Thyroid gland (tissue), 4 donors: Measurements from ENCODE around the gene HADHA.

Source experiments
- POLR2A ChIP-seq, 2 donors: fragments of 450-650 bp; IDR thresholded peaks; one replicate each; pipeline ENCODE4 v1.6.1; 2017; ENCODE audit warnings: antibody characterized with exemption in 2 of 2, mild to moderate bottlenecking in 2 of 2, moderate library complexity in 1 of 2
- TF ChIP-seq, protein P1 (sequence below), 6 experiments: fragments of 200-600 bp in 3 of 6; fragments of 450-650 bp in 3 of 6; sonication (generic) in 3 of 6; IDR thresholded peaks; one replicate each; pipeline ENCODE4 v1.5.1; 2016 to 2019; ENCODE audit warnings: antibody characterized with exemption in 6 of 6, mild to moderate bottlenecking in 2 of 6, inconsistent platforms in 1 of 6, moderate library complexity in 1 of 6

DNA sequence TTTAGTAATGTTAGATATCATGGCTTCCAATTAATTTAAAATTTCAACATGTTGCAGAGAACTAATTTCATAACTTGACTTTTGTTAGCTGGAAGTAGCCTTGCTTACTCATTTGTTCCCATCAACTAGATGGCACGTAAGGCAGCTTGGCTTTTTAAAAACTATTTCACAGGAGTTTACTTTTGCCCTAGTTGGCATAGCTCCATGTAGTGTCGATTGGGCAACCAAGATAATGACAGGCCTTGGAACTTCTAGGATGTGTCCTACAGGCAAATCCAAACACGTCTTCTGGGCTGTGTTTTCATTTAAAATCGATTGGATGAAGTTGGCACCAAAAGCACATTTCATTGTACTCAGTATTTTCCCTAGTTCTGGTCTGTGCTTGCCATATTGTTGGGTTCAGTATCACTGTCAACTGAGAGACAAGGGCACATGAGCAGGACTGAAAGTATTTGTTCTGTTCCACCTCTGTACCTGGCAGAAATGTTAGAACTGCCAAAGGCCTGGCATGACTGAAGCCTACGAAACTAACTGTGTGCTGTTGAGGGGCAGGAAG is 29.7 kb upstream of the HADHA start:
- TF ChIP-seq, protein P1, sequence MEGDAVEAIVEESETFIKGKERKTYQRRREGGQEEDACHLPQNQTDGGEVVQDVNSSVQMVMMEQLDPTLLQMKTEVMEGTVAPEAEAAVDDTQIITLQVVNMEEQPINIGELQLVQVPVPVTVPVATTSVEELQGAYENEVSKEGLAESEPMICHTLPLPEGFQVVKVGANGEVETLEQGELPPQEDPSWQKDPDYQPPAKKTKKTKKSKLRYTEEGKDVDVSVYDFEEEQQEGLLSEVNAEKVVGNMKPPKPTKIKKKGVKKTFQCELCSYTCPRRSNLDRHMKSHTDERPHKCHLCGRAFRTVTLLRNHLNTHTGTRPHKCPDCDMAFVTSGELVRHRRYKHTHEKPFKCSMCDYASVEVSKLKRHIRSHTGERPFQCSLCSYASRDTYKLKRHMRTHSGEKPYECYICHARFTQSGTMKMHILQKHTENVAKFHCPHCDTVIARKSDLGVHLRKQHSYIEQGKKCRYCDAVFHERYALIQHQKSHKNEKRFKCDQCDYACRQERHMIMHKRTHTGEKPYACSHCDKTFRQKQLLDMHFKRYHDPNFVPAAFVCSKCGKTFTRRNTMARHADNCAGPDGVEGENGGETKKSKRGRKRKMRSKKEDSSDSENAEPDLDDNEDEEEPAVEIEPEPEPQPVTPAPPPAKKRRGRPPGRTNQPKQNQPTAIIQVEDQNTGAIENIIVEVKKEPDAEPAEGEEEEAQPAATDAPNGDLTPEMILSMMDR (IDR thresholded peaks at IDR 0.05), result no peak
- TF ChIP-seq POLR2A (IDR thresholded peaks at IDR 0.05), result peak in 1 of 2 donors; percentile 45
